IPS DF 19.7 (cell line): ENCODE data around the gene CDC14A.
"Not testable (repeated sequence)": the region's sequence is repeated elsewhere in the genome, so short reads cannot be mapped to it uniquely, and the experiment has no call there.

Experiments used
- DNase-seq: peaks from one replicate; pipeline ENCODE4 v3.0.0-alpha.2; 2013; ENCODE audit warnings: low read depth, low spot score

Gene CDC14A

GRCh38 chr1:100362821-100363466, 10.6 kb downstream of the CDC14A start:
- peak; percentile 52 for DNase-seq

GRCh38 chr1:100363831-100364230, 11.5 kb downstream of the CDC14A start:
- no peak for DNase-seq

GRCh38 chr1:100364697-100365096, 12.4 kb downstream of the CDC14A start:
- DNase-seq, result no peak

DNA sequence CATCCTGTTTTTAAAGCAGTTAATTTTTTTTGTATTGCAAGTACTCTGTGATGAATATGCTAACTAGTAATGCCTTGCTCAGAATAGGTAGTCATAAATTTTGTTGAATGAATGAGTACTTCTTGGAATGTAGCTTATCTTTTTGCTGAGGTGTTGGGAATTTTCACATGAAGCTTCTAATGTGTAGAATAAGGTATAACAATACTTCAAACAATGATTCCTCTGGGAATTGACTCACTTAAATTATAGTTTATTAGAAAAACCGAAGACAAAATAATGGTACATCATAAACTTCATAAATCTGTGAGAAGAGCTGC, 13.9 kb downstream of the CDC14A start:
- DNase-seq, result no peak

DNA sequence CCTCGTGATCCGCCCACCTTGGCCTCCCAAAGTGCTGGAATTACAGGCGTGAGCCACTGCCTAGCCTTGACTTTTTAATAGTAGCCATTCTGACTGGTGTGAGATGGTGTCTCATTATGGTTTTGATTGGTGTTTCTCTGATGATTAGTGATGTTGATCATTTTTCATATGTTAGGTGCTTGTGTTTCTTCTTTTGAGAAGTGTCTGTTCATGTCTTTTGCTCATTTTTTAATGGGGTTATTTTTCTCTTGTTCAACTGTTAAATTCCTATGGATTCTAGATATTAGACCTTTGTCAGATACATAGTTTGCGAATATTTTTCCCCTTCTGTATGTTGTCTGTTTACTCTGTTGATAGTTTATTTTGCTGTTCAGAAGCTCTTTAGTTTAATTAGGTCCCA, 17.0 kb downstream of the CDC14A start:
- DNase-seq, result not testable (repeated sequence)

DNA sequence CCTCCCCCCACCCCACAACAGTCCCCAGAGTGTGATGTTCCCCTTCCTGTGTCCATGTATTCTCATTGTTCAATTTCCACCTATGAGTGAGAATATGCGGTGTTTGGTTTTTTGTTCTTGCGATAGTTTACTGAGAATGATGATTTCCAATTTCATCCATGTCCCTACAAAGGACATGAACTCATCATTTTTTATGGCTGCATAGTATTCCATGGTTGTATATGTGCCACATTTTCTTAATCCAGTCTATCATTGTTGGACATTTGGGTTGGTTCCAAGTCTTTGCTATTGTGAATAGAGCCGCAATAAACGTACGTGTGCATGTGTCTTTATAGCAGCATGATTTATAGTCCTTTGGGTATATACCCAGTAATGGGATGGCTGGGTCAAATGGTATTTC, 21.6 kb downstream of the CDC14A start:
- not testable (repeated sequence) for DNase-seq

DNA sequence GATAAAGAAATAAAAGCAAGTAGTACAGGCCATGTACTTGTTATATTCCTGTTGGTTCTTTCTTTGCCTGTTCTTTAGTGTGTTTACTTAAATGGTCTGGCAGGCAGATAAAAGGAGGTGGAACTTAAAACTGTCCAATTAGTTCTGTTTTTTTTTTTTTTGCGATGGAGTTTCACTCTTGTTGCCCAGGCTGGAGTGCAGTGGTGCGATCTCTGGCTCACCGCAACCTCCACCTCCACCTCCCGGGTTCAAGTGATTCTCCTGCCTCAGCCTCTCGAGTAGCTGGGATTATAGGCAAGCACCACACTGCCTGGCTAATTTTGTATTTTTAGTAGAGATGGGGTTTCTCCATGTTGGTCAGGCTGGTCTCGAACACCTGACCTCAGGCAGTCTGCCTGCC, 24.6 kb downstream of the CDC14A start:
- DNase-seq, result not testable (repeated sequence)

GRCh38 chr1:100377590-100378361, 25.5 kb downstream of the CDC14A start:
- DNase-seq, result no peak

DNA sequence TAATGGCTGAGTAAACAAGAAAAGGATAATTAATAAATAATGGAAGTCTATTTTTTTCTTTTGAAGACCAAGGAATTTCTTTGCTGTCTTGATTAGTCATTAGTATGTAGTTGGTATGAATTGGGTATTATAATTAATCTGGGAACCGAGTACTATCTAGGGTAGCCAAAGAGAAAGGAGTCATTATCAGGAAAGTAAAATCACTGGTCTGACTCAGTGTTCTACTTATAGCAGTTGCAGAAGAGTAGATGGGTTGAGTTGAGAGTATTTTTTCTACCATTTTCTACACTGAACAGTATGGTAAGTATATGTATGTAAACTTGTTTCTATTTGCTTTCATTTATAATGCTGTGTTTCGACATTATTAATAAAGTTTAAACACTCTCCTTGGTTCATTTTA, 26.6 kb downstream of the CDC14A start:
- no peak for DNase-seq

GRCh38 chr1:100380635-100381034, 28.3 kb downstream of the CDC14A start:
- DNase-seq, result no peak

DNA sequence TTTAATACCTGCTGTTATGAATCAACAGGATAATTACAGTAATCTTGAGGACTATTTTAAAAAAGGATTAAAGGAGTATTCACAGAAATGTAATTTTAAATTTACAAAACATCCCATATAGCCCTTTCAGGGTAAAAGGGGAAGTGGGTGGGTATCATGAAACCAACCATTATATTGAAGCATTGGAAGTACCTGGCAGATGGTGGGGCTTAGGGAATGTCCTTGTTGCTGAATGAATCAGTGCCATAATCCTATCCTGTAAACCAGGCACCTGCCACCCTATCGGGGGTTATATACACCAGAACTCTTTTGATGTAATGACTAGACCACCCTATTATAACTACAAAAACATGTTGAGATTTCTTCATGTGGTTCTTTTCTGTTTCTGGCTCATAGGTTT, 30.4 kb downstream of the CDC14A start:
- no peak for DNase-seq

- DNase-seq, result no peak
These were observed 31.6 kb downstream of the CDC14A start for GRCh38 chr1:100383743-100384405.

DNA sequence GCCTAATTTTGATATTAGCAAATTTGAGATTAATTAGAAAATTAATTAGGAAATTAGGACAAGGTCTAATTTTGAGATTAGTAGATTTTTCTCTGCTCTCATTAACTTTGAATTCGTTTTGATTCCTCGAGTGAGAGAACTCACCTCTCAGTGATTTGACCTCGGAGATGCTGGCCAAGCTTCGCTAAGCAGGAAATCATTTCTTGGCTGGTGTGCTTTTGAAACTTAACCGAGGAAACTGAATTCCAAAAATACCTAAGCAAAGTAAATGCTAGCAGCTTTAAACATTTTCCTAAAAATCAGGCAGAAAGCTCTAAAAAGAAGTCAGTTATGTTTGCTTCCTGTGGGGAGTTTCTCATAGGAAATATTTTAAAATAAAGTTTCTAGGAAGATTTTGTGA, 34.9 kb downstream of the CDC14A start:
- DNase-seq, result no peak

DNA sequence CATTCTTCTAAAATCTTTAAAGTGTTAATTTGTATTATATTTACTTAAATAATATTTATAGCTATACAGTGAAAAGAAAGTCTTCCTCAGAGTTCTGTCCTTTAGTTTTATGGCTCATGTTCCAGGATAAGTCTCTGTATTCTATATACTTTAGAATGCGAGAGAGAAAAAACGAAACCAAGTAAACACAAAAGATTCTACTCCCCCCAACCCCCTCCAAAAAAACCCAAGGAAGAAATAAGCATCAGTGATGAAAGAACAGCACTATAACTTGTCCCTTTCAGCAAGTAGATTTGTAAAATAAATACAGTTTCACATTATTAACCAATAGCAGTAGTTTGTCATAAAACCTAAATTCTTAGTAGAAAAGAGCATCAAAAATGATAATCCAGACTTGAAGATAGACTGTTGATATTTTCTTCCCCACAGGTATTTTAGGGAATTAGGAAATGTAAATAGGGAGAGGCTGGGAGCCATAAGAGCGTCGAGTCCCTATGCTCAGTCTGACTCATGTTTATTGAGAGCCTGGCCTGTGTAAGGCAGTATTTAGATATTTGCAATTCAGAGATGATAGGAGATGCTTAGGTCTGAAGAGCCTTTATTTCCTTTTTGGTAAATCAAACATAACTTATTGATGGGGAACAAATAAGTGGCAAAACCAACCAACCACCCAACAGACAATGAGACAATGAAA, 35.5 kb downstream of the CDC14A start:
- DNase-seq, result no peak

DNA sequence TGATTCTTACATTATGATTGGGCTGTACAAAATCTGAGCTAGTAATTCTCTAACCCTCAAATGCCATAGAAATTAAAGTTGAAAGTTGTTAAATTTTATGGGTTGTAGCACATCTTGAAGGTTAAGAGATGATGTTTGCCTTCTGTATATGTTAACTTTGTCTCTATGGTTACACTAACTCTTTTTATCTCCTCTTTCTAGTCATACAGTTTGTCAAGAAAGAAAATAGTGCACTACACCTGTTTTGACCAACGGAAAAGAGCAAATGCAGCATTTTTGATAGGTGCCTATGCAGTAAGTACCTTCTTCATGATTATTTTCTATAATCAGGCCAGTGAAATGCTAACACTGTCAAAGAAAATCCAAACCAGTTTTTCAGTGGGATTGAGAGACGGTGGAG, 38.2 kb downstream of the CDC14A start:
- DNase-seq, result no peak

DNA sequence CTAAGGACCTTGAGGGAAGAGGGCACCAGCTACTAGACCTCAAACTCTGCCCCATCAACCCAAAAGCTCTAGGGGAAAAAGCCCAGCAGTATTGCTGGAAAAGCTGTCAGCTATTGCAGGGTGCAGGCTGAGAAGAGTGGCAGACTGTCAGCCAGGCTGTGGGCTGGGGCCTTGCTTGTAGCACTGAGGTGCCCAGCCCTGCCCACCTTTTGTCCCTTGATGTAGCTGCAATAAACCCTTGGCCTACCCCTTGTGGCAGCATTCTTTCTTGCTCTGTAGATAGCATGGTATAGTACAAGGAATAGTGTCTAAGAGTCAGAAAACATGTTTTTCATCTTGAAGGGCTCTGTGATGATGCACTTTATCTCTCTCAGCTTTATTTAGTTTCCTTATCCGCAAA, 39.4 kb downstream of the CDC14A start:
- no peak for DNase-seq

DNA sequence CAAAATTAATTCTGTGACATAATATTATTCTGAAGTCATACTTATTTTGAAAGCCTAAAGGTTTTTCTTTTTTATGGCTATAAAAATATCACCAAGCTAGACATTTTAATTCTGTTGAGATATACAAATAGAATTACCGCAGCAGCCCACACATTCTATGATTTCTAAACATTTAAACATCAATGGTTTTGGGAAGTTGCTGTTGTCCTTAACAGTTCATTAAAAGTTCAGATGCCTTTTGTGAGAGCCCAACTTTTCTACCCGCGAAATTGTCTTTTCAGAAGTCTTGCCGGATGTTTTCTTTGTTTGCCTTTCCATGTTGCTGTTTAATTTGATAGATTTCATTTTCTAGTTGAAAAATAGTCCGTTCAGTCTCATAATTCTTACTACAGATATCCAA, 40.5 kb downstream of the CDC14A start:
- no peak for DNase-seq

DNA sequence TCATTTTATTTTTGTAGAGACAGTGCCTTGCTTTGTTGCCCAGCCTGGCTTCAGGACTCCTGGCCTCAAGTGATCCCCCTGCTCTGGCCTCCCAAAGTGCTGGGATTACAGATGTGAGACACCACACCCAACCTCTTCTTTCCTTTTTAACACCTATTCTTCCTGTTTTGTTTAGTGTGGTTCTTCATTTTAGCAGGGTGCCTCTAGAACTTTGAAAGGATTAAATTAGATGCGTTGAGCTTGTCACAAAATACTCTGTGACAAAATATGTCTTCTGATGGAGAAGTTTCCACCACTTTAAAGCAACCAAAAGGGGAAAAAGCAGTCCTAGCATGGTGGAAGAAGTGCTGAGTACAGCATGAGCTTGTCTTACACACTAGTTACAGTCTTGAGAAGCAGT, 42.0 kb downstream of the CDC14A start:
- DNase-seq, result no peak

DNA sequence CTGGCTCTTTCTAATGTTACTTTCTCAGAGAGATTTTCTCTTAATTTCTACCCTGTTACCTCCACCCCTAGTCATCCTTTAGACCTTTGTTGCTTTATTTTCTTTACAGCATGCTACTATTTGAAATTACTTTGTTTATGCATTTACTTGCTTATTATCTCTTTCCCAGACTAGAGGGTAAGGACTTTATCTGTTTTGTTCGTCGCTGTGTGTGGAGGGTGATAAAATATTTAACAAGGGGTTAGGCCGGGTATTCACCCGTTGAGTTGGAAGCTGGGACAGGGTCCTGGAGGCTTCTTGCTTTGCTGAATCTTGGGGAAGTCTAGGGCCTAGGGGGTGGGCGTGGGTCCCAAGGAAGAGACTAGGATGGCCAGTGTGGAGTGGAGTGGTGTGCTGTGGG, 43.6 kb downstream of the CDC14A start:
- no peak for DNase-seq

GRCh38 chr1:100396651-100397050, 44.3 kb downstream of the CDC14A start:
- no peak for DNase-seq

- DNase-seq, result no peak
These were observed 45.4 kb downstream of the CDC14A start for GRCh38 chr1:100397681-100398080.

DNA sequence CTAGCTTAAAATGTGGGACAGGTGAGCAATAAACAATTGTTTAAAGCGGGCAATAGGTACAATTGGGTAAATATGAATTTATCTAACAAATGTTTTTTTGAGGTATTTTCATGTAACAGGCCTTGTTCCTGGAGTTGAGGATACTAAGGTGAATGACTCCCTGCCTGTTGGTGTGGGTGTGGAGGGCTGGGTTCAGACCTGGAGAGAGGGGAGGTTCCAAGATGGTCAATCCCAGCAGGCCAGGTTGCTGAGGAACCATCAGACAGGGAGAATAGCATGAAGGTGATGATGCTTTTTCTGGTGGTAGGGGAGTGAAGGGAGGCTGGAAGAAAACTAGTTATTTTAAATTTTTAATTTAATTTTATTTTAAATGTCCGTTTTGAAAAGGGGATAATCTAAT, 46.3 kb downstream of the CDC14A start:
- DNase-seq, result no peak
